ENCODE measurements around the gene NSDHL.
A peak's percentile ranks its signal among the peaks of the same experiment; 100 is the strongest.
"Not testable (repeated sequence)": the region's sequence is repeated elsewhere in the genome, so short reads cannot be mapped to it uniquely, and the experiment has no call there.

Gene NSDHL

GRCh38 chrX:152830312-152831305, at the start of gene NSDHL, which contains the start of gene CETN2:
Gene NSDHL (plus strand): TSS chrX:152831063. CDS start chrX:152846325, 15,262 bp downstream.
Gene CETN2 (minus strand): TSS chrX:152830757. CDS start chrX:152830710, 47 bp downstream.
- H3K36me3 Mint-ChIP-seq (ENCODE audit: low read depth) = peaks cover 47% of the 10 kb centered on the region
- H3K27me3 Mint-ChIP-seq = no peaks in the 10 kb centered on the region
- intact Hi-C loops (cut with micrococcal nuclease) = loop anchor here (10.0 kb wide), 1 partner anchor 84 kb away; no protein-coding TSS in a partner anchor
- H3K9me3 Mint-ChIP-seq = no peaks in the 10 kb centered on the region
- H3K4me3 Mint-ChIP-seq = peak within 1 kb of the TSS; percentile 89
- H3K27ac Mint-ChIP-seq = peak within 1 kb of the TSS; percentile 92
- H3K4me1 Mint-ChIP-seq (ENCODE audit: low read depth) = peaks cover 33% of the 10 kb centered on the region

- intact Hi-C loops (cut with micrococcal nuclease); H3K9me3 Mint-ChIP-seq; H3K4me3 Mint-ChIP-seq; H3K27ac Mint-ChIP-seq; H3K27me3 Mint-ChIP-seq; H3K36me3 Mint-ChIP-seq (ENCODE audit: low read depth); H3K4me1 Mint-ChIP-seq (ENCODE audit: low read depth): not testable (repeated sequence)
Observed at GRCh38 chrX:152787062-152787461, 43.8 kb upstream of the NSDHL start.

- Mint-ChIP-seq H3K9me3 (no peaks in the 10 kb centered on the region), H3K27ac (no peak overlapping the region), H3K4me1 (ENCODE audit: low read depth) (no peaks in the 10 kb centered on the region), H3K27me3 (peaks cover 3% of the 10 kb centered on the region), H3K36me3 (ENCODE audit: low read depth) (no peaks in the 10 kb centered on the region), H3K4me3 (no peak overlapping the region)
- intact Hi-C loops (cut with micrococcal nuclease) = no loop called here
Observed at GRCh38 chrX:152798945-152799344, 31.9 kb upstream of the NSDHL start.

- no peaks in the 10 kb centered on the region for H3K36me3 Mint-ChIP-seq (ENCODE audit: low read depth)
- H3K9me3 Mint-ChIP-seq = no peaks in the 10 kb centered on the region
- H3K4me3 Mint-ChIP-seq = no peak overlapping the region
- no peaks in the 10 kb centered on the region for H3K4me1 Mint-ChIP-seq (ENCODE audit: low read depth)
- H3K27me3 Mint-ChIP-seq = peaks cover 2% of the 10 kb centered on the region
- intact Hi-C loops (cut with micrococcal nuclease) = no loop called here
- H3K27ac Mint-ChIP-seq = no peak overlapping the region
Observed at GRCh38 chrX:152806035-152806434, 24.8 kb upstream of the NSDHL start.

- H3K27me3 Mint-ChIP-seq = no peaks in the 10 kb centered on the region
- H3K4me3 Mint-ChIP-seq = no peak overlapping the region
- H3K4me1 Mint-ChIP-seq (ENCODE audit: low read depth) = no peaks in the 10 kb centered on the region
- H3K27ac Mint-ChIP-seq = no peak overlapping the region
- intact Hi-C loops (cut with micrococcal nuclease) = no loop called here
- no peaks in the 10 kb centered on the region for H3K9me3 Mint-ChIP-seq
- no peaks in the 10 kb centered on the region for H3K36me3 Mint-ChIP-seq (ENCODE audit: low read depth)
Observed at GRCh38 chrX:152810403-152810802, 20.5 kb upstream of the NSDHL start.

GRCh38 chrX:152813206-152813605, 17.7 kb upstream of the NSDHL start:
- no peak overlapping the region for H3K27ac Mint-ChIP-seq
- no peaks in the 10 kb centered on the region for H3K36me3 Mint-ChIP-seq (ENCODE audit: low read depth)
- intact Hi-C loops (cut with micrococcal nuclease) = no loop called here

GRCh38 chrX:152814048-152814447, 16.8 kb upstream of the NSDHL start:
- no peaks in the 10 kb centered on the region for H3K36me3 Mint-ChIP-seq (ENCODE audit: low read depth)
- no peaks in the 10 kb centered on the region for H3K27me3 Mint-ChIP-seq
- H3K4me1 Mint-ChIP-seq (ENCODE audit: low read depth) = no peaks in the 10 kb centered on the region
- H3K9me3 Mint-ChIP-seq = no peaks in the 10 kb centered on the region
- intact Hi-C loops (cut with micrococcal nuclease) = no loop called here
- no peak overlapping the region for H3K4me3 Mint-ChIP-seq
- no peak overlapping the region for H3K27ac Mint-ChIP-seq

More at GRCh38 chrX:152813206-152813605, 17.7 kb upstream of the NSDHL start:
- H3K9me3 Mint-ChIP-seq = no peaks in the 10 kb centered on the region
- no peaks in the 10 kb centered on the region for H3K27me3 Mint-ChIP-seq
- no peak overlapping the region for H3K4me3 Mint-ChIP-seq
- no peaks in the 10 kb centered on the region for H3K4me1 Mint-ChIP-seq (ENCODE audit: low read depth)

- intact Hi-C loops (cut with micrococcal nuclease) = no loop called here
- no peak overlapping the region for H3K4me3 Mint-ChIP-seq
- H3K4me1 Mint-ChIP-seq (ENCODE audit: low read depth) = no peaks in the 10 kb centered on the region
Observed at GRCh38 chrX:152817078-152817764, 13.6 kb upstream of the NSDHL start.

GRCh38 chrX:152818356-152818755, 12.5 kb upstream of the NSDHL start:
- H3K27me3 Mint-ChIP-seq = peaks cover 6% of the 10 kb centered on the region
- H3K27ac Mint-ChIP-seq = no peak overlapping the region
- H3K36me3 Mint-ChIP-seq (ENCODE audit: low read depth) = no peaks in the 10 kb centered on the region
- H3K4me3 Mint-ChIP-seq = no peak overlapping the region
- no peaks in the 10 kb centered on the region for H3K9me3 Mint-ChIP-seq
- intact Hi-C loops (cut with micrococcal nuclease) = no loop called here
- no peaks in the 10 kb centered on the region for H3K4me1 Mint-ChIP-seq (ENCODE audit: low read depth)

More at GRCh38 chrX:152817078-152817764, 13.6 kb upstream of the NSDHL start:
- H3K9me3 Mint-ChIP-seq = no peaks in the 10 kb centered on the region
- peaks cover 6% of the 10 kb centered on the region for H3K27me3 Mint-ChIP-seq
- no peak overlapping the region for H3K27ac Mint-ChIP-seq
- no peaks in the 10 kb centered on the region for H3K36me3 Mint-ChIP-seq (ENCODE audit: low read depth)

GRCh38 chrX:152819266-152819665, 11.6 kb upstream of the NSDHL start:
- Mint-ChIP-seq H3K4me1 (ENCODE audit: low read depth) (no peaks in the 10 kb centered on the region), H3K4me3 (no peak overlapping the region), H3K9me3 (no peaks in the 10 kb centered on the region), H3K27me3 (peaks cover 6% of the 10 kb centered on the region), H3K27ac (no peak overlapping the region), H3K36me3 (ENCODE audit: low read depth) (no peaks in the 10 kb centered on the region)
- intact Hi-C loops (cut with micrococcal nuclease) = no loop called here

GRCh38 chrX:152819732-152820131, 11.1 kb upstream of the NSDHL start:
- Mint-ChIP-seq H3K27ac (no peak overlapping the region), H3K36me3 (ENCODE audit: low read depth) (no peaks in the 10 kb centered on the region), H3K4me1 (ENCODE audit: low read depth) (no peaks in the 10 kb centered on the region), H3K27me3 (peaks cover 6% of the 10 kb centered on the region), H3K4me3 (no peak overlapping the region), H3K9me3 (no peaks in the 10 kb centered on the region)
- intact Hi-C loops (cut with micrococcal nuclease) = no loop called here

- Mint-ChIP-seq H3K9me3 (no peaks in the 10 kb centered on the region), H3K4me1 (ENCODE audit: low read depth) (no peaks in the 10 kb centered on the region)
- intact Hi-C loops (cut with micrococcal nuclease) = no loop called here
Observed at GRCh38 chrX:152821145-152821765, 9.6 kb upstream of the NSDHL start.

GRCh38 chrX:152822383-152823086, 8.3 kb upstream of the NSDHL start:
- H3K4me1 Mint-ChIP-seq (ENCODE audit: low read depth) = no peaks in the 10 kb centered on the region
- H3K36me3 Mint-ChIP-seq (ENCODE audit: low read depth) = no peaks in the 10 kb centered on the region
- no peaks in the 10 kb centered on the region for H3K9me3 Mint-ChIP-seq
- H3K27me3 Mint-ChIP-seq = peaks cover 6% of the 10 kb centered on the region
- H3K4me3 Mint-ChIP-seq = no peak overlapping the region
- H3K27ac Mint-ChIP-seq = no peak overlapping the region
- intact Hi-C loops (cut with micrococcal nuclease) = no loop called here

More at GRCh38 chrX:152821145-152821765, 9.6 kb upstream of the NSDHL start:
- Mint-ChIP-seq H3K27ac (no peak overlapping the region), H3K4me3 (no peak overlapping the region), H3K36me3 (ENCODE audit: low read depth) (no peaks in the 10 kb centered on the region), H3K27me3 (peaks cover 6% of the 10 kb centered on the region)

Data from dendritic cell treated with granulocyte-macrophage colony-stimulating factor and Interleukin-4, amounts not matched to agents 40 ng/mL and 50 ng/mL, for 4 days (primary cell).